CD4-positive, alpha-beta T cell treated with Interleukin-17A for 4 hours (primary cell): Measurements from ENCODE around the gene LIAS.
"Not testable (repeated sequence)": the region's sequence is repeated elsewhere in the genome, so short reads cannot be mapped to it uniquely, and the experiment has no call there.

Experiments used
- DNase-seq: peaks from one replicate; pipeline ENCODE4 v3.0.0-alpha.2; 2020; ENCODE audit warnings: mixed read lengths

LIAS gene

GRCh38 chr4:39453738-39454137, 5.1 kb upstream of the LIAS start:
- DNase-seq = no peak

GRCh38 chr4:39455486-39455885, 3.4 kb upstream of the LIAS start:
- no peak for DNase-seq

- no peak for DNase-seq
Measured at GRCh38 chr4:39456946-39457763, 1.7 kb upstream of the LIAS start.

GRCh38 chr4:39458161-39458504, 723 bp upstream of the LIAS start:
- not testable (repeated sequence) for DNase-seq

- DNase-seq = no peak
Measured at GRCh38 chr4:39464886-39465501, 6.1 kb downstream of the LIAS start.

GRCh38 chr4:39466747-39467146, 7.9 kb downstream of the LIAS start:
- DNase-seq = no peak

- no peak for DNase-seq
Measured at GRCh38 chr4:39467464-39467863, 8.6 kb downstream of the LIAS start.

GRCh38 chr4:39469429-39470077, 10.7 kb downstream of the LIAS start:
- DNase-seq = no peak

- no peak for DNase-seq
Measured at GRCh38 chr4:39470402-39470801, 11.5 kb downstream of the LIAS start.

GRCh38 chr4:39472396-39472795, 13.5 kb downstream of the LIAS start:
- no peak for DNase-seq

GRCh38 chr4:39476187-39476895, 17.5 kb downstream of the LIAS start:
- no peak for DNase-seq

GRCh38 chr4:39480251-39480650, 21.4 kb downstream of the LIAS start:
- DNase-seq = no peak

GRCh38 chr4:39480902-39481695, 22.2 kb downstream of the LIAS start:
- no peak for DNase-seq

- DNase-seq = no peak
Measured at GRCh38 chr4:39484582-39485272, 25.9 kb downstream of the LIAS start.

GRCh38 chr4:39486221-39486804, 27.5 kb downstream of the LIAS start:
- no peak for DNase-seq

GRCh38 chr4:39490322-39490721, 31.5 kb downstream of the LIAS start:
- no peak for DNase-seq

GRCh38 chr4:39494354-39494753, 35.5 kb downstream of the LIAS start:
- DNase-seq = no peak

- no peak for DNase-seq
Measured at GRCh38 chr4:39495446-39496213, 36.8 kb downstream of the LIAS start.

- no peak for DNase-seq
Measured at GRCh38 chr4:39497909-39498726, 39.3 kb downstream of the LIAS start.

GRCh38 chr4:39498727-39499020, 39.8 kb downstream of the LIAS start:
- DNase-seq = no peak
